ENCODE data around the gene GGT5.

GGT5 gene

GRCh38 chr22:24191381-24191841, 53.5 kb downstream of the GGT5 start:
- Histone ChIP-seq H4K91ac (ENCODE audit: low read depth, low read length, poor library complexity) (no peak overlapping the region), H3K36me3 (replicated peaks in 1 of 2; ENCODE audit: control insufficient read depth in 2 of 2, insufficient read depth in 2 of 2, low read length in 2 of 2) (no peaks in the 10 kb centered on the region), H3K79me1 (ENCODE audit: low read depth, low read length) (no peaks in the 10 kb centered on the region), H3K27ac (replicated peaks; ENCODE audit: low read length) (no peak overlapping the region), H3K18ac (ENCODE audit: low read length) (no peak overlapping the region), H3K4me1 (ENCODE audit: control insufficient read depth in 2 of 2, insufficient read depth in 1 of 2, low read depth in 1 of 2, low read length in 2 of 2) (no peaks in the 10 kb centered on the region), H3K4me3 (ENCODE audit: low read length in 2 of 2) (no peak overlapping the region), H4K8ac (ENCODE audit: low read depth, low read length) (no peak overlapping the region), H3K27me3 (ENCODE audit: control insufficient read depth in 3 of 3, insufficient read depth in 3 of 3, low read depth in 1 of 3, low read length in 3 of 3) (no peaks in the 10 kb centered on the region), H3K9me3 (replicated peaks in 1 of 2; ENCODE audit: control insufficient read depth in 2 of 2, insufficient read depth in 1 of 2, low read depth in 1 of 2, low read length in 2 of 2) (peaks cover 0 to 2% of the 10 kb centered on the region in 2 donors), H2BK120ac (ENCODE audit: low read depth, low read length) (no peak overlapping the region), H3K23ac (ENCODE audit: low read depth, low read length, poor library complexity) (no peak overlapping the region), H3K9ac (ENCODE audit: low read depth, low read length, poor library complexity) (peak overlapping the region; percentile 24), H3K4me2 (ENCODE audit: insufficient read depth, low read length, poor library complexity, severe bottlenecking) (no peak overlapping the region), H2AK5ac (ENCODE audit: low read depth, low read length) (peak overlapping the region; percentile 60), H3K14ac (ENCODE audit: low read length) (no peak overlapping the region), H3K4ac (ENCODE audit: low read length) (no peak overlapping the region), H2BK12ac (ENCODE audit: low read length) (no peak overlapping the region), H2BK5ac (ENCODE audit: low read length) (no peak overlapping the region), H2AFZ (ENCODE audit: low read length) (no peak overlapping the region), H2BK15ac (ENCODE audit: low read length) (no peak overlapping the region)
- WGBS, 2 donors (ENCODE audit: extremely low coverage in 2 of 2, insufficient read length in 2 of 2, insufficient replicate concordance in 1 of 2), result no CpG with 5 or more reads among the region's 12 CpGs
- DNase-seq (ENCODE audit: low spot score), result no peak

DNA sequence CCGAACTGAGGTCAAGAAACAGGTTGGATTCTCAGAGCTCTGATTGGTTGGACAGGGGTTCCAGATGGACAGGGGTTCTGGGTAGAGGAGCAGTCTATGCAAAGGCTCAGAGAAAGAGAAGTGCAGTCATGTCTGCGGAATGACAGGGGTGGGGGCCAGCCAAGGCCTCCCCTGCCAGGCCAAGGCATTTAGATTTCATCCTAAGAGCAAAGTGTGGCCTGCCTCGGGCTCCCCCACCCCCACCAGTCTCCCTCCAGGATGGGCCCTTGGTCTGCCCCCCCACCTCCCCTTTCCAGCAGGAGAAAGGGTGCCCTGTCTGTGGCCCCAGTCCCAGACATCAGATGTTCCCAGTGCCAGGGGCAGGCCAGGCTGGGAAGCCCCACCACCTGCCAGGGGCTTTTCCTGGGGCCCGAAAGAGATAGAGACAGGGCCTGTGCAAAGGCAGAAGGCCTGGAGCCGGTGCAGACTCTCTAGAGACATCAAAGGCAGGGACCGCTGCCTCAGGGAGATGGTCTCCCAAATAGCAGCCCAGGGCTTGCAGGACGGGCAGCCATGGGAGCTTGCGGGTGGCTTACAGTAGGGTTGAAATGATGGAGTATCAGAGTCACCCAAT, 54.2 kb downstream of the GGT5 start:
- Histone ChIP-seq H3K79me1 (ENCODE audit: low read depth, low read length) (peaks cover 2% of the 10 kb centered on the region), H3K4ac (ENCODE audit: low read length) (no peak overlapping the region), H4K91ac (ENCODE audit: low read depth, low read length, poor library complexity) (no peak overlapping the region), H3K23ac (ENCODE audit: low read depth, low read length, poor library complexity) (no peak overlapping the region), H3K36me3 (replicated peaks in 1 of 2; ENCODE audit: control insufficient read depth in 2 of 2, insufficient read depth in 2 of 2, low read length in 2 of 2) (no peaks in the 10 kb centered on the region), H2BK15ac (ENCODE audit: low read length) (peak overlapping the region; percentile 83), H3K4me1 (ENCODE audit: control insufficient read depth in 2 of 2, insufficient read depth in 1 of 2, low read depth in 1 of 2, low read length in 2 of 2) (no peaks in the 10 kb centered on the region), H3K9ac (ENCODE audit: low read depth, low read length, poor library complexity) (no peak overlapping the region), H2BK12ac (ENCODE audit: low read length) (no peak overlapping the region), H2BK5ac (ENCODE audit: low read length) (peak overlapping the region; percentile 84), H3K18ac (ENCODE audit: low read length) (no peak overlapping the region), H3K9me3 (replicated peaks in 1 of 2; ENCODE audit: control insufficient read depth in 2 of 2, insufficient read depth in 1 of 2, low read depth in 1 of 2, low read length in 2 of 2) (peaks cover 0 to 2% of the 10 kb centered on the region in 2 donors), H2AFZ (ENCODE audit: low read length) (peak overlapping the region; percentile 11), H3K4me3 (ENCODE audit: low read length in 2 of 2) (no peak overlapping the region), H3K27ac (replicated peaks; ENCODE audit: low read length) (no peak overlapping the region), H3K27me3 (ENCODE audit: control insufficient read depth in 3 of 3, insufficient read depth in 3 of 3, low read depth in 1 of 3, low read length in 3 of 3) (no peaks in the 10 kb centered on the region), H3K14ac (ENCODE audit: low read length) (no peak overlapping the region), H3K4me2 (ENCODE audit: insufficient read depth, low read length, poor library complexity, severe bottlenecking) (no peak overlapping the region), H2BK120ac (ENCODE audit: low read depth, low read length) (no peak overlapping the region), H2AK5ac (ENCODE audit: low read depth, low read length) (peak overlapping the region; percentile 60), H4K8ac (ENCODE audit: low read depth, low read length) (no peak overlapping the region)
- no CpG with 5 or more reads among the region's 8 CpGs for WGBS, 2 donors (ENCODE audit: extremely low coverage in 2 of 2, insufficient read length in 2 of 2, insufficient replicate concordance in 1 of 2)
- no peak for DNase-seq (ENCODE audit: low spot score)

- DNase-seq (ENCODE audit: low spot score), result no peak
- Histone ChIP-seq H3K79me1 (ENCODE audit: low read depth, low read length) (peaks cover 2% of the 10 kb centered on the region), H3K14ac (ENCODE audit: low read length) (peak overlapping the region; percentile 71), H3K4me2 (ENCODE audit: insufficient read depth, low read length, poor library complexity, severe bottlenecking) (no peak overlapping the region), H2BK12ac (ENCODE audit: low read length) (no peak overlapping the region), H3K9me3 (replicated peaks in 1 of 2; ENCODE audit: control insufficient read depth in 2 of 2, insufficient read depth in 1 of 2, low read depth in 1 of 2, low read length in 2 of 2) (peaks cover 0 to 2% of the 10 kb centered on the region in 2 donors), H2BK5ac (ENCODE audit: low read length) (peak overlapping the region; percentile 84), H4K91ac (ENCODE audit: low read depth, low read length, poor library complexity) (no peak overlapping the region), H4K8ac (ENCODE audit: low read depth, low read length) (peak overlapping the region; percentile 65), H3K27me3 (ENCODE audit: control insufficient read depth in 3 of 3, insufficient read depth in 3 of 3, low read depth in 1 of 3, low read length in 3 of 3) (no peaks in the 10 kb centered on the region), H3K4me1 (ENCODE audit: control insufficient read depth in 2 of 2, insufficient read depth in 1 of 2, low read depth in 1 of 2, low read length in 2 of 2) (no peaks in the 10 kb centered on the region), H2BK120ac (ENCODE audit: low read depth, low read length) (no peak overlapping the region), H2AFZ (ENCODE audit: low read length) (peak overlapping the region; percentile 71), H3K9ac (ENCODE audit: low read depth, low read length, poor library complexity) (peak overlapping the region; percentile 70), H3K18ac (ENCODE audit: low read length) (peak overlapping the region; percentile 87), H3K4ac (ENCODE audit: low read length) (peak overlapping the region; percentile 23), H3K4me3 (ENCODE audit: low read length in 2 of 2) (no peak overlapping the region), H3K36me3 (replicated peaks in 1 of 2; ENCODE audit: control insufficient read depth in 2 of 2, insufficient read depth in 2 of 2, low read length in 2 of 2) (no peaks in the 10 kb centered on the region), H3K23ac (ENCODE audit: low read depth, low read length, poor library complexity) (no peak overlapping the region), H2AK5ac (ENCODE audit: low read depth, low read length) (peak overlapping the region; percentile 76), H2BK15ac (ENCODE audit: low read length) (peak overlapping the region; percentile 83), H3K27ac (replicated peaks; ENCODE audit: low read length) (no peak overlapping the region)
- WGBS, 2 donors (ENCODE audit: extremely low coverage in 2 of 2, insufficient read length in 2 of 2, insufficient replicate concordance in 1 of 2), result no CpG with 5 or more reads among the region's 14 CpGs
Observed at GRCh38 chr22:24190159-24190540, 54.7 kb downstream of the GGT5 start.

GRCh38 chr22:24189249-24190158, 55.4 kb downstream of the GGT5 start:
- peak overlapping the region; percentile 83 for H2BK15ac ChIP-seq (ENCODE audit: low read length)
- peak overlapping the region; percentile 23 for H3K4ac ChIP-seq (ENCODE audit: low read length)
- DNase-seq (ENCODE audit: low spot score), result peak; percentile 44
- H2AK5ac ChIP-seq (ENCODE audit: low read depth, low read length), result peak overlapping the region; percentile 92
- H3K9me3 ChIP-seq (replicated peaks in 1 of 2; ENCODE audit: control insufficient read depth in 2 of 2, insufficient read depth in 1 of 2, low read depth in 1 of 2, low read length in 2 of 2), result peaks cover 0 to 2% of the 10 kb centered on the region in 2 donors
- WGBS, 2 donors (ENCODE audit: extremely low coverage in 2 of 2, insufficient read length in 2 of 2, insufficient replicate concordance in 1 of 2), result no CpG with 5 or more reads among the region's 23 CpGs
- H2BK12ac ChIP-seq (ENCODE audit: low read length), result peak overlapping the region; percentile 60
- H3K4me3 ChIP-seq (ENCODE audit: low read length in 2 of 2), result no peak overlapping the region
- no peaks in the 10 kb centered on the region for H3K27me3 ChIP-seq (ENCODE audit: control insufficient read depth in 3 of 3, insufficient read depth in 3 of 3, low read depth in 1 of 3, low read length in 3 of 3)
- H3K9ac ChIP-seq (ENCODE audit: low read depth, low read length, poor library complexity), result peak overlapping the region; percentile 76
- H4K8ac ChIP-seq (ENCODE audit: low read depth, low read length), result peak overlapping the region; percentile 65
- H3K79me1 ChIP-seq (ENCODE audit: low read depth, low read length), result peaks cover 2% of the 10 kb centered on the region
- H3K27ac ChIP-seq (replicated peaks; ENCODE audit: low read length), result no peak overlapping the region
- H3K18ac ChIP-seq (ENCODE audit: low read length), result peak overlapping the region; percentile 87
- peak overlapping the region; percentile 84 for H2BK5ac ChIP-seq (ENCODE audit: low read length)
- no peaks in the 10 kb centered on the region for H3K4me1 ChIP-seq (ENCODE audit: control insufficient read depth in 2 of 2, insufficient read depth in 1 of 2, low read depth in 1 of 2, low read length in 2 of 2)
- H2AFZ ChIP-seq (ENCODE audit: low read length), result peak overlapping the region; percentile 71
- H3K36me3 ChIP-seq (replicated peaks in 1 of 2; ENCODE audit: control insufficient read depth in 2 of 2, insufficient read depth in 2 of 2, low read length in 2 of 2), result no peaks in the 10 kb centered on the region
- no peak overlapping the region for H2BK120ac ChIP-seq (ENCODE audit: low read depth, low read length)
- H4K91ac ChIP-seq (ENCODE audit: low read depth, low read length, poor library complexity), result no peak overlapping the region
- peak overlapping the region; percentile 3 for H3K23ac ChIP-seq (ENCODE audit: low read depth, low read length, poor library complexity)
- peak overlapping the region; percentile 71 for H3K14ac ChIP-seq (ENCODE audit: low read length)
- H3K4me2 ChIP-seq (ENCODE audit: insufficient read depth, low read length, poor library complexity, severe bottlenecking), result no peak overlapping the region
